DND-41 (cell line): ENCODE results near the gene SMPX.

Source experiments
- EZH2 ChIP-seq: IDR thresholded peaks from 3 replicates; pipeline ENCODE4 v1.6.1; 2012; ENCODE audit warnings: borderline replicate concordance, low read depth, mild to moderate bottlenecking, moderate library complexity, low read length, inconsistent platforms; ENCODE audit not compliant: severe bottlenecking
- TF ChIP-seq, protein P1 (sequence below): IDR thresholded peaks from 2 replicates; pipeline ENCODE4 v1.5.1; 2012; ENCODE audit warnings: borderline replicate concordance, low read length, moderate library complexity, mild to moderate bottlenecking; ENCODE audit not compliant: poor library complexity, severe bottlenecking; ENCODE audit errors: extremely low read depth

DNA sequence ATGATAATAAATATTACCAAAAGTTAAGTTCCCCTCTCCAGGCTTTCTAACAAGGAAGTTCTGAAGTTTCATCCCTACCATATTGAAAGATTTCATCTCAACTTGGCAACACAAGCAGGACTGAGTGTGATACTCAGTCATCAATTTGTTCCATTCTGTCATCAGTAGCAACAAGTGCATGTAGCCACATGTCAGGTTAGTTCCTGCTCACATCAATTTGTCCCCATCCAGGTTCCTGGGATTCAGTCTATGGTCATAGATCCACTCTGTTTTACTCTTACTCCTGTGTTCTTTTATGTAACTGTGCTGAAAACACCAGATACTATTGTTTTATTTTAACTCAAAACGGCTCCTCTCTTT is 22.2 kb downstream of the SMPX start:
- no peak for TF ChIP-seq EZH2
- TF ChIP-seq, protein P1, sequence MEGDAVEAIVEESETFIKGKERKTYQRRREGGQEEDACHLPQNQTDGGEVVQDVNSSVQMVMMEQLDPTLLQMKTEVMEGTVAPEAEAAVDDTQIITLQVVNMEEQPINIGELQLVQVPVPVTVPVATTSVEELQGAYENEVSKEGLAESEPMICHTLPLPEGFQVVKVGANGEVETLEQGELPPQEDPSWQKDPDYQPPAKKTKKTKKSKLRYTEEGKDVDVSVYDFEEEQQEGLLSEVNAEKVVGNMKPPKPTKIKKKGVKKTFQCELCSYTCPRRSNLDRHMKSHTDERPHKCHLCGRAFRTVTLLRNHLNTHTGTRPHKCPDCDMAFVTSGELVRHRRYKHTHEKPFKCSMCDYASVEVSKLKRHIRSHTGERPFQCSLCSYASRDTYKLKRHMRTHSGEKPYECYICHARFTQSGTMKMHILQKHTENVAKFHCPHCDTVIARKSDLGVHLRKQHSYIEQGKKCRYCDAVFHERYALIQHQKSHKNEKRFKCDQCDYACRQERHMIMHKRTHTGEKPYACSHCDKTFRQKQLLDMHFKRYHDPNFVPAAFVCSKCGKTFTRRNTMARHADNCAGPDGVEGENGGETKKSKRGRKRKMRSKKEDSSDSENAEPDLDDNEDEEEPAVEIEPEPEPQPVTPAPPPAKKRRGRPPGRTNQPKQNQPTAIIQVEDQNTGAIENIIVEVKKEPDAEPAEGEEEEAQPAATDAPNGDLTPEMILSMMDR: no peak
